Neural progenitor cell (in vitro differentiated cells): ENCODE data around the gene OSCP1.

Source experiments
- CTCF ChIP-seq: fragments of 200-600 bp; sonication (generic); IDR thresholded peaks from 2 replicates; pipeline ENCODE4 v1.5.1; 2017; ENCODE audit warnings: antibody characterized with exemption, mild to moderate bottlenecking
- EZH2 ChIP-seq: fragments of 200-600 bp; sonication (generic); IDR thresholded peaks from 2 replicates; pipeline ENCODE4 v1.6.1; 2017; ENCODE audit warnings: antibody characterized with exemption, mild to moderate bottlenecking, moderate library complexity

GRCh38 chr1:36369061-36369861 lies 81.0 kb downstream of the OSCP1 start:
- TF ChIP-seq CTCF (peak; percentile 88), EZH2 (no peak)
